ENCODE results near the gene PLXNB2. TPM values are rescaled to one million over a fixed set of nuclear protein-coding genes. Genes with fewer than 3 reads are reported as not detected.
A peak's percentile ranks its signal among the peaks of the same experiment; 100 is the strongest.
"Not testable (repeated sequence)": the region's sequence is repeated elsewhere in the genome, so short reads cannot be mapped to it uniquely, and the experiment has no call there.

The PLXNB2 gene
- total and polyA plus RNA-seq, 2 donors (not counting 1 experiment from before 2014, with no cell fraction given), result 62.7 to 209 TPM

GRCh38 chr22:50337262-50338041 lies 30.0 kb upstream of the PLXNB2 start:
- no peak for DNase-seq (ENCODE audit: low read depth in 2 of 2)
- Histone ChIP-seq H3K9ac (ENCODE audit: insufficient read depth, low read length) (no peak overlapping the region), H3K9me3 (ENCODE audit: control insufficient read depth, insufficient read depth, low read depth, low read length) (no peaks in the 10 kb centered on the region), H3K27ac (ENCODE audit: insufficient read depth, low read length) (no peak overlapping the region), H3K4me1 (ENCODE audit: control insufficient read depth, extremely low read depth, insufficient read depth, low read length) (peaks cover 3% of the 10 kb centered on the region), H3K36me3 (ENCODE audit: control insufficient read depth, insufficient read depth, low read length) (no peaks in the 10 kb centered on the region), H3K4me2 (ENCODE audit: extremely low read depth, insufficient read depth, low read length) (no peak overlapping the region), H3K4me3 (replicated peaks in 1 of 4; ENCODE audit: control extremely low read depth in 1 of 4, insufficient read depth in 1 of 4, low read depth in 3 of 4, low read length in 4 of 4) (no peak overlapping the region), H2AFZ (ENCODE audit: low read length) (no peak overlapping the region), H3K79me2 (ENCODE audit: control insufficient read depth, insufficient read depth, low read length) (no peaks in the 10 kb centered on the region), H4K20me1 (ENCODE audit: control insufficient read depth, extremely low read depth, insufficient read depth, low read length) (no peaks in the 10 kb centered on the region), H3K27me3 (ENCODE audit: control insufficient read depth, insufficient read depth, low read length) (no peaks in the 10 kb centered on the region)
- TF ChIP-seq CTCF (conservative IDR thresholded peaks at IDR 0.05 in 1 of 2, IDR thresholded peaks at IDR 0.05 in 1 of 2; ENCODE audit: low read depth in 1 of 2, low read length in 2 of 2) (no peak), EZH2 (IDR thresholded peaks at IDR 0.05; ENCODE audit: low read length, missing control alignments) (no peak)

GRCh38 chr22:50334433-50334832 lies 27.0 kb upstream of the PLXNB2 start:
- H3K4me1 ChIP-seq (ENCODE audit: control insufficient read depth, extremely low read depth, insufficient read depth, low read length); H3K27me3 ChIP-seq (ENCODE audit: control insufficient read depth, insufficient read depth, low read length); H4K20me1 ChIP-seq (ENCODE audit: control insufficient read depth, extremely low read depth, insufficient read depth, low read length); H3K36me3 ChIP-seq (ENCODE audit: control insufficient read depth, insufficient read depth, low read length); H3K9me3 ChIP-seq (ENCODE audit: control insufficient read depth, insufficient read depth, low read depth, low read length); H3K79me2 ChIP-seq (ENCODE audit: control insufficient read depth, insufficient read depth, low read length); DNase-seq (ENCODE audit: low read depth in 2 of 2); H3K4me2 ChIP-seq (ENCODE audit: extremely low read depth, insufficient read depth, low read length); H3K4me3 ChIP-seq (replicated peaks in 1 of 4; ENCODE audit: control extremely low read depth in 1 of 4, insufficient read depth in 1 of 4, low read depth in 3 of 4, low read length in 4 of 4); H3K27ac ChIP-seq (ENCODE audit: insufficient read depth, low read length); H3K9ac ChIP-seq (ENCODE audit: insufficient read depth, low read length); H2AFZ ChIP-seq (ENCODE audit: low read length): not testable (repeated sequence)

GRCh38 chr22:50329236-50329635 lies 21.8 kb upstream of the PLXNB2 start:
- no peak overlapping the region for H3K27ac ChIP-seq (ENCODE audit: insufficient read depth, low read length)
- H3K27me3 ChIP-seq (ENCODE audit: control insufficient read depth, insufficient read depth, low read length), result no peaks in the 10 kb centered on the region
- H2AFZ ChIP-seq (ENCODE audit: low read length), result no peak overlapping the region
- no peak overlapping the region for H3K9ac ChIP-seq (ENCODE audit: insufficient read depth, low read length)
- no peaks in the 10 kb centered on the region for H3K79me2 ChIP-seq (ENCODE audit: control insufficient read depth, insufficient read depth, low read length)
- no peak overlapping the region for H3K4me2 ChIP-seq (ENCODE audit: extremely low read depth, insufficient read depth, low read length)
- H3K4me3 ChIP-seq (replicated peaks in 1 of 4; ENCODE audit: control extremely low read depth in 1 of 4, insufficient read depth in 1 of 4, low read depth in 3 of 4, low read length in 4 of 4), result no peak overlapping the region
- TF ChIP-seq EZH2 (IDR thresholded peaks at IDR 0.05; ENCODE audit: low read length, missing control alignments), result no peak
- no peak for TF ChIP-seq CTCF (conservative IDR thresholded peaks at IDR 0.05 in 1 of 2, IDR thresholded peaks at IDR 0.05 in 1 of 2; ENCODE audit: low read depth in 1 of 2, low read length in 2 of 2)
- DNase-seq (ENCODE audit: low read depth in 2 of 2), result peak in 1 of 2 donors; percentile 74
- H3K9me3 ChIP-seq (ENCODE audit: control insufficient read depth, insufficient read depth, low read depth, low read length), result no peaks in the 10 kb centered on the region
- H3K36me3 ChIP-seq (ENCODE audit: control insufficient read depth, insufficient read depth, low read length), result no peaks in the 10 kb centered on the region
- H3K4me1 ChIP-seq (ENCODE audit: control insufficient read depth, extremely low read depth, insufficient read depth, low read length), result no peaks in the 10 kb centered on the region
- no peaks in the 10 kb centered on the region for H4K20me1 ChIP-seq (ENCODE audit: control insufficient read depth, extremely low read depth, insufficient read depth, low read length)
